DOHH2 (cell line): ENCODE results near the gene EFNA3.

Experiments
- H3F3A ChIP-seq: fragments of 200-600 bp; sonication (generic), shearing (Covaris generic); 2 replicates; pipeline ENCODE4 v1.6.0; 2016; ENCODE audit warnings: antibody characterized with exemption, mild to moderate bottlenecking; ENCODE audit not compliant: control insufficient read depth, insufficient read depth
- H3K27ac ChIP-seq: fragments of 200-600 bp; sonication (generic); 2 replicates; pipeline ENCODE4 v1.5.1; 2014; ENCODE audit warnings: low read depth, mild to moderate bottlenecking, low read length, moderate library complexity
- H3K27me3 ChIP-seq: fragments of 200-600 bp; sonication (generic); 2 replicates; pipeline ENCODE4 v1.6.1; 2014; ENCODE audit warnings: mild to moderate bottlenecking, low read length, mixed read lengths; ENCODE audit not compliant: control insufficient read depth
- H3K36me3 ChIP-seq: fragments of 200-600 bp; sonication (generic); 2 replicates; pipeline ENCODE4 v1.6.1; 2014; ENCODE audit warnings: mild to moderate bottlenecking, low read length, moderate library complexity, mixed read lengths; ENCODE audit not compliant: control insufficient read depth
- H3K4me1 ChIP-seq: fragments of 200-600 bp; sonication (generic); 2 replicates; pipeline ENCODE4 v1.6.1; 2014; ENCODE audit warnings: mild to moderate bottlenecking, low read length, mixed read lengths; ENCODE audit not compliant: control insufficient read depth
- H3K4me2 ChIP-seq: fragments of 200-600 bp; sonication (generic); 2 replicates; pipeline ENCODE4 v1.6.0; 2014; ENCODE audit warnings: mild to moderate bottlenecking, low read length, moderate library complexity
- H3K4me3 ChIP-seq: fragments of 200-600 bp; sonication (generic); 2 replicates; pipeline ENCODE4 v1.5.1; 2014; ENCODE audit warnings: mild to moderate bottlenecking, low read length, mixed read lengths
- H3K79me2 ChIP-seq: fragments of 200-600 bp; sonication (generic); 2 replicates; pipeline ENCODE4 v1.6.1; 2014; ENCODE audit warnings: mild to moderate bottlenecking, low read length, mixed read lengths; ENCODE audit not compliant: control insufficient read depth
- H3K9me2 ChIP-seq: fragments of 200-600 bp; sonication (generic); replicated peaks from 2 replicates; pipeline ENCODE4 v1.6.1; 2014; ENCODE audit warnings: mild to moderate bottlenecking, low read length, mixed read lengths; ENCODE audit not compliant: control insufficient read depth
- H3K9me3 ChIP-seq: fragments of 200-600 bp; sonication (generic); 2 replicates; pipeline ENCODE4 v1.6.1; 2014; ENCODE audit warnings: antibody characterized with exemption, low read length, mixed read lengths; ENCODE audit not compliant: control insufficient read depth, insufficient read depth
- H4K20me1 ChIP-seq: fragments of 200-600 bp; sonication (generic); 2 replicates; pipeline ENCODE4 v1.6.0; 2014; ENCODE audit warnings: low read depth, mild to moderate bottlenecking, antibody characterized with exemption, low read length, moderate library complexity; ENCODE audit not compliant: control insufficient read depth, insufficient read depth
- EZH2phosphoT487 ChIP-seq: fragments of 200-600 bp; sonication (generic); IDR thresholded peaks from 2 replicates; pipeline ENCODE4 v1.6.1; 2017; ENCODE audit warnings: borderline replicate concordance, mild to moderate bottlenecking, antibody characterized with exemption, low read length, moderate library complexity, mixed read lengths
- TF ChIP-seq, protein P1 (sequence below): fragments of 200-600 bp; sonication (generic); IDR thresholded peaks from one replicate; pipeline ENCODE4 v1.5.1; 2014; ENCODE audit warnings: antibody characterized with exemption, mild to moderate bottlenecking, low read depth, low read length; ENCODE audit not compliant: poor library complexity, severe bottlenecking

Gene EFNA3

DNA sequence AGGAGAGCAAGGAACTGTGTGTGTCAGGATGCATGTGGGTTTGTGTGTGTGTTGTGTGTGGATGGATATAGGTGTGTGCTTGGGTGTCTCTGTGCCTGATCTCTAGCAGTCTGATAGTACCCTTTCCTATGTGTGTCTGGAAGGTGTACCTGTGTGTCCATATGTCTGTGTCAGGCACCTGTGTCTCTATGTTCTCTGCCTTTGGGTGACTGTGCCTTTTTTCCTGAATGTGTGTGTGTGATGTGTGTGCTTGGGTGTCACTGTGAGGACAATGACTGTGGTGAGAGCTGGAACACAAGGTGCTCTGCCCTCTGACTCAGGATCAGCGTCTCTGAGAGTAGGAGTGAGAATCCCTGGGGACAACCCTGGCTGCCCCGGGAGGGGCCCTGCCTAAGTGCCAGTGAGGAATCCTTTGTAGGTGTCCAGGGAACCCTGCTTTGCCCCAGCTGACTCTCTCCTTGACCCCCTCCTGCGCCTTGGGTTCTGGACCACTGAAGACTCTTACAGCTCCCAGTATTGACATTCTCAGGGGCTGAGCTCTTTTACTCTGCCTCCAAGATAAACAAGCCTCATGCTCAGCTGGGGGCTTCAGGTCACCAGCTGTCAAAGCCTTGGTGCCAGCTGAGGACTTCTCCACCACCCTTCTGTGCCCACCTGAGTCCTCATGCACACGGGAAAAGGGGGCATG is 735 bp upstream of the EFNA3 start:
- Histone ChIP-seq H3K9me3 (no peaks in the 10 kb centered on the region), H3K9me2 (no peaks in the 10 kb centered on the region), H3K27me3 (peaks cover 47% of the 10 kb centered on the region), H3K27ac (no peak overlapping the region), H3K4me2 (no peak overlapping the region; the same call in 1 of the 2 replicates), H3K36me3 (no peaks in the 10 kb centered on the region), H3F3A (peaks cover 10% of the 10 kb centered on the region; the same call in 1 of the 2 replicates), H3K79me2 (no peaks in the 10 kb centered on the region), H3K4me3 (no peak overlapping the region), H3K4me1 (peaks cover 87% of the 10 kb centered on the region), H4K20me1 (no peaks in the 10 kb centered on the region)
- no peak for TF ChIP-seq EZH2phosphoT487
- TF ChIP-seq, protein P1, sequence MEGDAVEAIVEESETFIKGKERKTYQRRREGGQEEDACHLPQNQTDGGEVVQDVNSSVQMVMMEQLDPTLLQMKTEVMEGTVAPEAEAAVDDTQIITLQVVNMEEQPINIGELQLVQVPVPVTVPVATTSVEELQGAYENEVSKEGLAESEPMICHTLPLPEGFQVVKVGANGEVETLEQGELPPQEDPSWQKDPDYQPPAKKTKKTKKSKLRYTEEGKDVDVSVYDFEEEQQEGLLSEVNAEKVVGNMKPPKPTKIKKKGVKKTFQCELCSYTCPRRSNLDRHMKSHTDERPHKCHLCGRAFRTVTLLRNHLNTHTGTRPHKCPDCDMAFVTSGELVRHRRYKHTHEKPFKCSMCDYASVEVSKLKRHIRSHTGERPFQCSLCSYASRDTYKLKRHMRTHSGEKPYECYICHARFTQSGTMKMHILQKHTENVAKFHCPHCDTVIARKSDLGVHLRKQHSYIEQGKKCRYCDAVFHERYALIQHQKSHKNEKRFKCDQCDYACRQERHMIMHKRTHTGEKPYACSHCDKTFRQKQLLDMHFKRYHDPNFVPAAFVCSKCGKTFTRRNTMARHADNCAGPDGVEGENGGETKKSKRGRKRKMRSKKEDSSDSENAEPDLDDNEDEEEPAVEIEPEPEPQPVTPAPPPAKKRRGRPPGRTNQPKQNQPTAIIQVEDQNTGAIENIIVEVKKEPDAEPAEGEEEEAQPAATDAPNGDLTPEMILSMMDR, result no peak

DNA sequence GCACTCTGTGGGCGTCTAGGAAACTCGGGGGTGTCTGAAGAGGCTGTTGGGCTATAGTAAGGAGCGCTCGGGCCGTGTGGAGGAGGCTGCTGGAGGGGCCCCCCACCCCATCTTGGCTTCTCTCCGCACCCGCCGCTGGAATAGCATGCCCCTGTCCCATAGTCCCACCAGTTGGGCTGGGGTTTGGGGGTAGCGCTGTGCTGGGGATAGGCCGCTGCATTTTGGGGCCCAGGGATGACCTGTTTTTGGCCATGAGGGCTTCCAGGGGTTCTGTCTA is 511 bp downstream of the EFNA3 start:
- TF ChIP-seq, protein P1, result no peak
- peak; percentile 69 for TF ChIP-seq EZH2phosphoT487
- H3K27ac ChIP-seq, result no peak overlapping the region
- H3K9me2 ChIP-seq, result no peaks in the 10 kb centered on the region
- H3K36me3 ChIP-seq, result no peaks in the 10 kb centered on the region
- H3K79me2 ChIP-seq, result no peaks in the 10 kb centered on the region
- peak overlapping the region; percentile 59 for H3K4me3 ChIP-seq
- H3K4me1 ChIP-seq, result peaks cover 86% of the 10 kb centered on the region
- no peaks in the 10 kb centered on the region for H4K20me1 ChIP-seq
- H3K27me3 ChIP-seq, result peaks cover 60% of the 10 kb centered on the region
- peaks cover 7% of the 10 kb centered on the region; the same call in 1 of the 2 replicates for H3F3A ChIP-seq
- no peaks in the 10 kb centered on the region for H3K9me3 ChIP-seq
- H3K4me2 ChIP-seq, result peak overlapping the region; percentile 76

DNA sequence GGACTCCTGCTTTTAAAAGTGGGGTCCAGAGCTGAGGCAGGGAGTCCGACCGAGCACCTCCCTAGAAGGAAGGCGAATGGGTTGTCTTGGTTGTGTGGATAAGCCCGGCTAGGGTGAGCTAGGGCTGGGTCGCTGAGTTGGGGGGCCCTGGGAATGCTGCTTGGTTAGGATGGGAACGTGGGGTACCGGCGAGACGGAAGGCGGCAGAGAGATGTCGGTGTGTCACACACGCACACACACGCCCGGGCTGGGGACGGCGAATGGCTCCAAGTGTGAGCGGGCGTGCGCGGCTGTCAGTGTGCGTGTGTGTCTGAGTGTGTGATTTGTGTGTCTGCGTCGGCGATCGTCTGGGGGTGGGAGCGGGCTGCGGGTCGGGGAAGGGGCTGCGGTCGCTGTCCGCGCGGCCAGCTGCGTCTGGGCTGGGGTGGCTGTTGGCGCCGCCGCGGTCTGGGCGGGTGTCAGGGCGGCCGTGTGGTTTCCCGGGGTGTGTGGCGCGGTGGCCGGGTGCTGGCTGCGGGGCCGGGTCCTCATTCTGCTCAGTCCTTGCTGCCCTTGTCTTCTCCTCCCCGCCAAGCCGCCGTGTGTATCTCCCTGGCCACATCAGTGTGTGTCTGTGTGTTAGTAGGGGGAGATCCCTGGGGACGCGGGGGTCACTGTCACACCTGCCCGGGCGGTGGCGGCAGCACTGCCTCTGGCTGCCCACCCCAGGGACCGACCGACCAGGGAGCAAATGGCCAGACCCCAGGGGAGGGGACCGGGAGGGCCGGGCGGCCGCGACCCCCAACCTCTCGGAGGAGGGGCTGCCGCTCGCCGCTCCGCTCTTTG is 1.1 kb downstream of the EFNA3 start:
- no peaks in the 10 kb centered on the region for H3K79me2 ChIP-seq
- peak overlapping the region; percentile 76 for H3K4me2 ChIP-seq
- H3K9me2 ChIP-seq, result no peaks in the 10 kb centered on the region
- H3K9me3 ChIP-seq, result no peaks in the 10 kb centered on the region
- no peak for TF ChIP-seq EZH2phosphoT487
- TF ChIP-seq, protein P1, result no peak
- H4K20me1 ChIP-seq, result no peaks in the 10 kb centered on the region
- H3K4me1 ChIP-seq, result peaks cover 85% of the 10 kb centered on the region
- peaks cover 7% of the 10 kb centered on the region; the same call in 1 of the 2 replicates for H3F3A ChIP-seq
- peak overlapping the region; percentile 59 for H3K4me3 ChIP-seq
- H3K36me3 ChIP-seq, result no peaks in the 10 kb centered on the region
- H3K27me3 ChIP-seq, result peaks cover 61% of the 10 kb centered on the region
- no peak overlapping the region for H3K27ac ChIP-seq
